GM21786 (cell line): ENCODE data around the gene CLBA1.
"Not testable (repeated sequence)": the region's sequence is repeated elsewhere in the genome, so short reads cannot be mapped to it uniquely, and the experiment has no call there.

Experiments
- ATAC-seq: cut with Tn5 transposase; IDR thresholded peaks from one replicate; pipeline ENCODE4 v1.9.1; 2021; ENCODE audit not compliant: unreplicated experiment

CLBA1 gene

GRCh38 chr14:104947881-104948735, 37.5 kb upstream of the CLBA1 start:
- ATAC-seq: not testable (repeated sequence)

- ATAC-seq: no peak
These were observed 36.9 kb upstream of the CLBA1 start for GRCh38 chr14:104948736-104949031.

- not testable (repeated sequence) for ATAC-seq
These were observed 36.1 kb upstream of the CLBA1 start for GRCh38 chr14:104949406-104949955.

GRCh38 chr14:104950021-104950420, 35.6 kb upstream of the CLBA1 start:
- no peak for ATAC-seq

- ATAC-seq: not testable (repeated sequence)
These were observed 34.9 kb upstream of the CLBA1 start for GRCh38 chr14:104950701-104951100.

- ATAC-seq: not testable (repeated sequence)
These were observed 33.5 kb upstream of the CLBA1 start for GRCh38 chr14:104951863-104952657.

GRCh38 chr14:104953097-104953496, 32.5 kb upstream of the CLBA1 start:
- no peak for ATAC-seq

- ATAC-seq: no peak
These were observed 31.5 kb upstream of the CLBA1 start for GRCh38 chr14:104953896-104954656.

GRCh38 chr14:104954746-104955395, 30.7 kb upstream of the CLBA1 start:
- ATAC-seq: no peak

- ATAC-seq: no peak
These were observed 30.2 kb upstream of the CLBA1 start for GRCh38 chr14:104955396-104955770.

GRCh38 chr14:104956290-104956890, 29.2 kb upstream of the CLBA1 start:
- no peak for ATAC-seq

- ATAC-seq: no peak
These were observed 28.2 kb upstream of the CLBA1 start for GRCh38 chr14:104957146-104958113.

GRCh38 chr14:104964546-104964945, 21.0 kb upstream of the CLBA1 start:
- ATAC-seq: no peak

- no peak for ATAC-seq
These were observed 19.9 kb upstream of the CLBA1 start for GRCh38 chr14:104965561-104966231.

GRCh38 chr14:104966261-104966865, 19.2 kb upstream of the CLBA1 start:
- ATAC-seq: no peak

GRCh38 chr14:104966981-104967385, 18.6 kb upstream of the CLBA1 start:
- ATAC-seq: no peak

GRCh38 chr14:104967386-104968152, 18.0 kb upstream of the CLBA1 start:
- ATAC-seq: no peak

GRCh38 chr14:104968153-104968527, 17.4 kb upstream of the CLBA1 start:
- no peak for ATAC-seq
